ENCODE measurements around the gene NR1H3. TPM values are rescaled to one million over a fixed set of nuclear protein-coding genes. Genes with fewer than 3 reads are reported as not detected.

The NR1H3 gene
- total and polyA plus RNA-seq, 10 of the 15 experiments (the other 5 are each of a cell fraction or from before 2014, with no cell fraction given) = 2.6 to 8.9 (median 4.5) TPM

GRCh38 chr11:47208628-47209027, 49.2 kb upstream of the NR1H3 start (continued):
- TF ChIP-seq REST (IDR thresholded peaks at IDR 0.05; ENCODE audit: low read depth, low read length) (no peak), USF1 (IDR thresholded peaks at IDR 0.05; ENCODE audit: borderline replicate concordance, extremely low read length, insufficient read depth, low read depth, low read length) (no peak)

- peaks cover 26% of the 10 kb centered on the region for H3K79me2 ChIP-seq (ENCODE audit: control insufficient read depth, insufficient read depth, low read length)
- ATAC-seq (no peak), DNase-seq (ENCODE audit: low read depth, low spot score) (no peak), FAIRE-seq (no peak)
- no peaks in the 10 kb centered on the region; a peak in 1 of 4 replicates for H3K36me3 ChIP-seq (ENCODE audit: control insufficient read depth in 2 of 2, insufficient read depth in 2 of 2, low read length in 1 of 2)
- RAD21 ChIA-PET (ENCODE audit: unreplicated experiment) = interaction anchor here (1.6 kb wide), 1 partner anchor 35 kb away, joined by 5 read pairs; no protein-coding TSS in a partner anchor
- no peak overlapping the region for H3K4me3 ChIP-seq
- H3K27me3 ChIP-seq (replicated peaks in 1 of 2; ENCODE audit: control insufficient read depth in 2 of 2, insufficient read depth in 2 of 2, low read length in 1 of 2) = no peaks in the 10 kb centered on the region
- H3K9me3 ChIP-seq (replicated peaks; ENCODE audit: control insufficient read depth, insufficient read depth, low read length) = 0 out of 3 replicates have a peak, but pooled peaks cover 2% of the 10 kb centered on the region
- intact Hi-C loops (cut with micrococcal nuclease; ENCODE audit: unreplicated experiment) = no loop called here
- no peak overlapping the region for H2AFZ ChIP-seq (ENCODE audit: control insufficient read depth, low read depth, low read length)
- in situ Hi-C loops (cut with MboI) = no loop called here
- CTCF ChIA-PET = interaction anchor here (1.1 kb wide), 1 partner anchor 9 kb away, joined by 3 read pairs; no protein-coding TSS in a partner anchor
- 85% methylated on average over 12 of the region's 12 CpGs for WGBS (ENCODE audit: insufficient coverage, insufficient replicate concordance, low lambda C conversion rate, missing lambda C conversion rate)
- TF ChIP-seq MTA2 (IDR thresholded peaks at IDR 0.05; ENCODE audit: low read depth) (no peak), MEF2B (IDR thresholded peaks at IDR 0.05; ENCODE audit: partially characterized antibody, poor library complexity, severe bottlenecking) (no peak), PKNOX1 (IDR thresholded peaks at IDR 0.05) (no peak), ZNF384 (IDR thresholded peaks at IDR 0.05; ENCODE audit: borderline replicate concordance, low read depth, low read length) (no peak), HDAC6 (IDR thresholded peaks at IDR 0.05; ENCODE audit: unreplicated experiment) (no peak), IKZF2 (IDR thresholded peaks at IDR 0.05) (no peak), USF1 (IDR thresholded peaks at IDR 0.05; ENCODE audit: borderline replicate concordance, extremely low read length, insufficient read depth, low read depth, low read length) (no peak), SP1 (IDR thresholded peaks at IDR 0.05; ENCODE audit: low read depth, low read length) (no peak), WRNIP1 (IDR thresholded peaks at IDR 0.05; ENCODE audit: borderline replicate concordance, low read depth, low read length) (no peak), JUNB (IDR thresholded peaks at IDR 0.05) (no peak), ZZZ3 (IDR thresholded peaks at IDR 0.05; ENCODE audit: control insufficient read depth, insufficient read length, low read depth) (no peak), BCL3 (IDR thresholded peaks at IDR 0.05; ENCODE audit: borderline replicate concordance, insufficient read depth, low read depth, low read length, poor library complexity, severe bottlenecking) (no peak), SMARCA5 (IDR thresholded peaks at IDR 0.05) (no peak)
- H3K4me2 ChIP-seq (ENCODE audit: control insufficient read depth, insufficient read depth) = no peak overlapping the region
- BruUV-seq (replicated peaks) = no TSS peak
- H3K4me1 ChIP-seq (ENCODE audit: control insufficient read depth, insufficient read depth, low read length) = peaks cover under 1% of the 10 kb centered on the region
- no peak overlapping the region for H3K9ac ChIP-seq (ENCODE audit: control insufficient read depth, insufficient read depth, low read length)
- H4K20me1 ChIP-seq (ENCODE audit: control insufficient read depth, insufficient read depth) = no peaks in the 10 kb centered on the region
- SMC1A ChIA-PET (ENCODE audit: uncharacterized antibody, unreplicated experiment) = no interaction called here
- no peak overlapping the region for H3K27ac ChIP-seq (ENCODE audit: control insufficient read depth, insufficient read depth)
- POLR2A ChIA-PET = no interaction called here
These were observed 44.9 kb upstream of the NR1H3 start for GRCh38 chr11:47212938-47213337.

All from GM12878 (cell line).